GM12872 (cell line): ENCODE data around the gene HMGXB4.
A peak's percentile ranks its signal among the peaks of the same experiment; 100 is the strongest.

Source experiments
- CTCF ChIP-seq: IDR thresholded peaks from 3 replicates; pipeline ENCODE4 v1.5.1; 2011; ENCODE audit warnings: low read depth, mild to moderate bottlenecking, low read length, moderate library complexity; ENCODE audit not compliant: insufficient read depth

The HMGXB4 gene

GRCh38 chr22:35257321-35258190, at the start of gene HMGXB4:
Gene HMGXB4 (plus strand): TSS chr22:35257493. CDS start chr22:35262391, 4,898 bp downstream.
- peak; percentile 16; the same call in 1 of the 3 replicates for TF ChIP-seq CTCF

GRCh38 chr22:35208003-35208402, 49.3 kb upstream of the HMGXB4 start:
- TF ChIP-seq CTCF = no peak

GRCh38 chr22:35209203-35209602, 48.1 kb upstream of the HMGXB4 start:
- no peak for TF ChIP-seq CTCF

- no peak for TF ChIP-seq CTCF
Observed at GRCh38 chr22:35212009-35212408, 45.3 kb upstream of the HMGXB4 start.

- no peak for TF ChIP-seq CTCF
Observed at GRCh38 chr22:35212996-35213395, 44.3 kb upstream of the HMGXB4 start.

- TF ChIP-seq CTCF = no peak
Observed at GRCh38 chr22:35214968-35215367, 42.3 kb upstream of the HMGXB4 start.

- no peak for TF ChIP-seq CTCF
Observed at GRCh38 chr22:35215993-35216392, 41.3 kb upstream of the HMGXB4 start.
